GM23248 (cell line): Measurements from ENCODE around the gene RBPJ.

Experiments
- EZH2 ChIP-seq: fragments of 200-600 bp; sonication (generic); IDR thresholded peaks from 2 replicates; pipeline ENCODE4 v1.6.1; 2018; ENCODE audit warnings: antibody characterized with exemption, mild to moderate bottlenecking; ENCODE audit not compliant: insufficient read depth, poor library complexity, severe bottlenecking
- EZH2phosphoT487 ChIP-seq: fragments of 200-600 bp; sonication (generic); IDR thresholded peaks from 2 replicates; pipeline ENCODE4 v1.6.1; 2018; ENCODE audit warnings: antibody characterized with exemption, moderate library complexity, mild to moderate bottlenecking, low read depth; ENCODE audit not compliant: insufficient read depth

GRCh38 chr4:26441771-26442170, 121.0 kb downstream of the RBPJ start:
- TF ChIP-seq EZH2 (no peak), EZH2phosphoT487 (no peak)
